Frontal cortex (tissue), 4 donors: Measurements from ENCODE around the gene LRP1B. TPM values are rescaled to one million over a fixed set of nuclear protein-coding genes. Genes with fewer than 3 reads are reported as not detected.
"Not testable (repeated sequence)": the region's sequence is repeated elsewhere in the genome, so short reads cannot be mapped to it uniquely, and the experiment has no call there.

ENCODE experiments used
- DNase-seq, 2 donors: peaks; one replicate each; pipeline ENCODE4 v3.0.0; 2012; ENCODE audit warnings: low spot score in 2 of 2
- FAIRE-seq: peaks from 2 replicates; lab custom pipeline; 2012; peaks lifted over from hg19 to GRCh38; lab: Jason Lieb, UNC
- total RNA-seq: library from RNA; depleted of rRNA; stranded (reverse); fragments of >200 nt; gene quantifications from one replicate; pipeline ENCODE4 v1.2.3, GENCODE V29; 2014
- donor health status: control.
- donor health status: control.
- donor health status: control.

Gene LRP1B
- total RNA-seq, 1 donor from 2014 or later = 84.0 TPM

DNA sequence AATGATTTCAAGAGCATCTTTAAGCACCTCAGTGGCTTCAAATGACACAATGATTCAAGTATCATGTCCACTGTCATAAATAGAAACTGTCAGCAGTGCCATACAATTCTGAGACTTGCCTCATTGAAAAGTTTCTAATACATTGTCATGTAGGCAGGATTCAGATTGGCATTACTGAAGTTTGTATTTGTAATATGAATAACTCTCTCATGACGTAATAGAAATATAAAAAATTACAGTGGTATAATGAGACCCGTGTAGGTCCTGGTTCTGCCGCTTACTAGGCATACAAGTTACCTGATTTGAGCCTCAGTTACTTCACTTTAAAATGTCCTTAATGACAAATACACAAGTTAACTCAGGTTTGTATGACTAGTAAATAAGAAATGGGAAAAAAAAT, 1814.5 kb downstream of the LRP1B start:
- FAIRE-seq = no peak
- no peak for DNase-seq

DNA sequence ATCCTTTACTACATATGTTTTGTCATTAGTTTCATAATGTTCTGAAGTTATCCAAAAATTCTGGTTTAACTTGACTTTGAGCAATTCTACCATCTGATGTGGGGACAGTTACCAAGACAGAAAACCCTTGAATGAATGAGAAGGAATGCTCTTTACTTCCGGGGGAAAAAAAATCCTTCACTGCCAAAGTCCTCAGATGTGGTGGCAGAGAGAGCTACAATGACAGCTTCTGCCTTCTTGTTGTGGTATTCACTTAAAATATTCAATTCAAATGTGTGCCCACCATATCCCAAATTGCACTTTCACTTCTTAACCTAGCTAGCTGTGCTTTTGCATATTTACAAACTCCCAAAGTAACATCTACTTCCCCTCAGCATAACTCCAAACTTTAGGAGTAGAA, 1818.9 kb downstream of the LRP1B start:
- DNase-seq (no peak), FAIRE-seq (no peak)

DNA sequence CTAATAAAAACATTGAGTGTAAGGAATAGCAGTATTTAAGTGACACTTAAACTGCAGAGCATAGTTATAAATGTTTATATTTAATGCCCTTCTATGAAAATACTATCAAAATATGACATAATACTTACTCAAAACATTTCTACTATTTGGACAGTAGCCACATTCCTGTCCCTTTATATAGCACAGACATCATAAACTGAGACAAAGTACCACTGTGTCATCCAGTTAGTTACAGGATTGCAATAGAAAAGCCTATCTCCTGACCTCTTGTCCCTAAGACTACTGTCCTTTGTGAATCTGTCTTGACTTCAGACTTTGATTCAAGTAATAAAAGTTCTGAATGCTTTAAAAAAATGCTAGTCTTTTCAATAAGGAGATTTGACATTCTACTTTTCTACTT, 1822.1 kb downstream of the LRP1B start:
- FAIRE-seq = no peak
- DNase-seq = no peak

DNA sequence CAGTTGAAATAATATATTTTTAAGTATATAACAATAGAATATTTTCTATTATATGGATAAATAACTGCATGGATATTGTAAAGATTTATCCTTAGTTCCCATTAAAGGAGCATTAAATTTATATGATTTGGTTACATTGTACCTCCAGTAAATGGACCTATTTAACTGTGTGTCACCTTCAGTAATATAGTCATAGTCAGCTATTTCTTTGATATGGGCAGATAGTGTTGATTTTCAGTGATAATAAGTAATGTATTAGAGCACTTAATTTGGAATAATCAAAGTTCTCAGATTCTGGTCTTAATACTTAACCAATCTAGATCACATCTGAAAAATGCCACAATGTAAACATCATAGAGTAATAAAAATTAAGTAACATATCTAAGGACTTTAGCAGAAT, 1823.3 kb downstream of the LRP1B start:
- no peak for FAIRE-seq
- no peak for DNase-seq

DNA sequence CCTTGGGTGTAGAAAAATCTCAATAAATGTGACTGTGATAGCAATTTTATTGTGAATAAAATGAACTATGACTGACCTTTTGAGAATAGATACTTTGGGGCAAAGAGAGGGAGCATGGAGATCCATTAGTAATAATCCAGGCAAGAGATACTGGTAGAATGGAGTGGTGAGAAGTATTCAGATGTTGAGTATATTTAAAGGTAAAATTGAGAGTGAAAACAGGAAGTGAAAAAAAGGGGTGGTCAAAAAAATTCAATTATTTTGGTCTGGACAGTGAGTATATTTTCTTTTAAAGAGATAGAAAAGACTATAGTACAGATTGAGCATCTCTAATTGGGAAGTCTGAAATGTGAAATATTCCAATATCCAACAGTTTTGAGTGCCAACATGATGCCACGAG, 1835.0 kb downstream of the LRP1B start:
- FAIRE-seq (no peak), DNase-seq (no peak)

DNA sequence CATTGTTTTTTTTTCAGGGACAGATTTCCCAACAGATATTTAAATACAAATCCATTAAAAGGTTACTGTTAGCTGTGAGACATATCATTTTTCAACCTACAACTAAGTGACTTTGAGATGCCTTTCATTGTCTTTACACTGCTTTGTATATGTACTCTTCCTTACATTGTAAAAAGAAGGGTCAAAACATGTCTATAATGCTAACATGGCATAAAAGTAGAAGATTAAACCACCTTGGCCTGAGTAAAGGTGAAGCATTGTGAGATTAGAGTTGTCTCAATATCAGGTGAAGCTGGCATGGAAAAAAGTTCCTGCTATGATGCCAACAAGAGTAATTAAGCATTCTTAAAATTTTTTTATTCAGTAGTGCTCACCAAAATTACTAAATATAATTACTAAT, 1842.1 kb downstream of the LRP1B start:
- DNase-seq (no peak), FAIRE-seq (no peak)

DNA sequence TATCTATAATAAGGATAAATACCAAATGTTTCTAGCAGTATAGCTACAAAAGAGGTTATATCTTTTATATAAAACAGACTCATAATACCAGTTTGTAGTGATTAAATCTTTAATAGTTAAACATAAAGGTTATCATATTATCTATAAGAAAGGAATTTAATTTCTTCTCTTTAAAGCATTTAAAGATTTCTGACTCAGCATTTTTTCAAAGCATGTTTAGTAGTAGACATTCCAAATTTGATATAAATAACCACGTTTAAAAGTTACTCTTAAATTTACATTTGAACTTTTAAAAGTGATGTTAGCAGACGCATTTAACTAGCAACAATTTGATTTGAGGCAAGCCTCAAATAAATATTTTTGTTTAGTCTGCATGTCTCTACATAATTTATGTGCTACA, 1842.6 kb downstream of the LRP1B start:
- peak; percentile 48 for FAIRE-seq
- DNase-seq = no peak

DNA sequence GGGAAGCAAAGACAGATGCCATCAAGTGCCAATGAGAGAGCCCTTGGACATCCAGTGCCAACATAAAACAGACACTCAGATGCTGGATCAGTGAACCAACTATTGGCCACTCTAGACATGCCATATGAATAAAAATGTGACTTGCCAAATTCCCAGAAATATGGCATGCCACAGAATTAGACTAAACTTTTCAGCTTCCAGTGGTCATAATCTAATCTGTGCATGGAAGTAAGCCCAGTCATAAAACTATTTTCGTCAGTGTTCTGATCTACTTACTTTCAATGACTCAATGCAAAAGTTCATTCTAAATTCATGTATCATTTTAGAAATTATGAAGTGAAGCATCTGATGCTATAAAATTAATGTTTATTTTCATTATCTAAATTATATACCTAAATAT, 1844.4 kb downstream of the LRP1B start:
- DNase-seq (no peak), FAIRE-seq (peak; percentile 86)

DNA sequence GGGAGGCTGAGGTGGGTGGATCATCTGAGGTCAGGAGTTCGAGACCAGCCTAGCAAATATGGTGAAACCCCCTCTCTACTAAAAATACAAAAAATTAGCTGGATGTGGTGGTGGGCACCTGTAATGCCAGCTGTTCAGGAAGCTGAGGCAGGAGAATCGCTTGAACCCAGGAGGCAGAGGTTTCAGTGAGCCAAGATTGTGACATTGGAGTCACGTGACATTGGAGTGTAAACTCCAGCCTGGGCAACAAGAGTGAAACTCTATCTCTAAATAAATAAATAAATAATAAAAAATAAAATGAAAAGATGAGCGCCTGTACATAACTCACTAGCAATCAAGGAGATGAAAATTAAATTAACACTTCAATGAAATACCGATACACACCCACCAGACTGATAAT, 1853.5 kb downstream of the LRP1B start:
- FAIRE-seq, DNase-seq: not testable (repeated sequence)

DNA sequence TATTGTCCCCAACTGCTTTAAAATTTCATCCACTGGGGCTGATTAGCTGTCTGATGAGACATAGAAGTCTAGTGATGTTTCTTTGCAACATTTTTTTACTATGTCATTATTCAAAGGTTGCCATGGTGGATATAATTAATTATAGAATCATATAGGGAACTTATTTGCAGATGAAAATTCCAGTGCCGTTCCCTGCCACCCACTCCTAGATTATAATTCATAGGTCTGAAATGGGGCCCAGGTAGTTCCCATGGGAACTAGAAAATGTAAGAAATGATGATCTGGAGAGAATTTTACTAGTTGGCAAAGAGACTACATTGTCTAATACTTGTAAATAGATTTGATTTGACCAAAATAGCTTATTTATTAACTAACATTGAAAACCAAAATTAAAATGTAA, 1854.2 kb downstream of the LRP1B start:
- DNase-seq (no peak), FAIRE-seq (no peak)

DNA sequence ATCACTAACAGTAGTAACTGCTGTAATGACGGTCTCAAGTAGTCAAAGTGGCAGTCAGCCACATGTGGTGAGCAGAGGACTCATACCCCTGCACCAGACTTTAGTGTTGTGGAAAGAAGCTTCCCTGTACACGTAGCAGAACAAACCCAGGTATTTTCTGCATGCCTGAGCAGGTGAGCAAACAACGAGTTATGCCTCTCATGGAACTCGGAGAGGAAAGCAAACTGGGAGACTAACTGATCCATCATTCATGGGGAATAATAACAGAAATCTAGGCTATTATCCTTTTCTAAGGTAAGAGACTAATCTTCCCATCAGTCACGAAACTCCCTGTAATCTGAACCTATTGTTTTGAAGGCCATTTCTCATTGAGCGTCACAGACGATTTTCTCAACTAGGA, 1855.4 kb downstream of the LRP1B start:
- FAIRE-seq (no peak), DNase-seq (no peak)

DNA sequence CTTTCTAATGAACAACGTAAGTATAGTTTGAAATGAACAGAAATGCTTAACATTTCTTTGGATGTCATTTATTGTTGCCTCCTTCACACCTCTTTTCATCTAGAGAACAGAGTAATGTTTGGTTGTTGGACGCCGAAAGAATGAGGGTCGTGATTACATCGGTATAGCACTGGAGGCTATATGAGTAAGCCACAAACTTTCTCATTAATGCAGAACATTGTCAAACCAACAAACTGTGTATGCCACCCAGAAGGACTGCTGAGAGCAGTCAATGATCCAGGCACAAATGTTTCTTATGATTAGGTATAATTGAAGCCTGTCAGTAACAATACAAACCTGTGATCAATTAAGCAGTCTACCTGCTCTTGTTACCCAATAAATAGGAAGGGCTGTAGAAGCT, 1855.9 kb downstream of the LRP1B start:
- FAIRE-seq = no peak

DNA sequence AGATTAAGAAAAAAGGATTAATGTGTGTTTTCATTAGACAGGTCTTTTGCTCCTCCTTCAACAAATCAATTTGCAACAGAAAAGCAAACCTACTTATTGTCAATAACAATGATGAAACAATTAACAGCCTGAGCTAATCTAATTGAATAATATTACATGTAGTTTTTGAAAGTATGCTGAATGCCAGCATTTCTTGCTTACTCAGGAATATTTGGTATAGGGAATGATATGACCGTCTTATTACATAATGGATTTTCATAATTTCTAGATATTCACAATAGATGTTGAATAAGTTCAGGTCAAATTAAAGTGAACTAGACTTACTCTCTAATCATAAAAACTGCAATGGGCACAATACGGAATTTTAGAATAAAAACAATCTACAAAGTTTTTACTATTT, 1856.9 kb downstream of the LRP1B start:
- FAIRE-seq (no peak), DNase-seq (no peak)

More for the DNA sequence above, 1855.9 kb downstream of the LRP1B start:
- DNase-seq = no peak

DNA sequence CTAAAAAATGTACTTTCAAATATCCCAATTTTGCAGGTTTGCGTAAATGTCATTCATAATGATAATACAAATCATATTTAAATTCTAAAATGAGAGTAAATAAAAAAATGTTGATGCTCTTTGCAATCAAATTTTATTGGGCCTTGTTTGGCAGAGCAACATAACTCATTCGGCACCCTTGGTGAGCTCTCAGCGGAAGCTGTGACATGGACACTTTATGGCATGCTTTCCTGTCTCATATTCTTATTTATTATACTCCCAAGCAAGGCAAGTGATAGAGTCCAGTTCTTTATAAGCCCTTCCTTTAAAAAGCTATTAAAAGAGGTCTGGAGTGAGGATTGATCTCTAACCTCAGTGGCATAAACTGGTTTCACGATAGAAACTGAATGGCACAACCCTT, 1857.4 kb downstream of the LRP1B start:
- FAIRE-seq (no peak), DNase-seq (no peak)

DNA sequence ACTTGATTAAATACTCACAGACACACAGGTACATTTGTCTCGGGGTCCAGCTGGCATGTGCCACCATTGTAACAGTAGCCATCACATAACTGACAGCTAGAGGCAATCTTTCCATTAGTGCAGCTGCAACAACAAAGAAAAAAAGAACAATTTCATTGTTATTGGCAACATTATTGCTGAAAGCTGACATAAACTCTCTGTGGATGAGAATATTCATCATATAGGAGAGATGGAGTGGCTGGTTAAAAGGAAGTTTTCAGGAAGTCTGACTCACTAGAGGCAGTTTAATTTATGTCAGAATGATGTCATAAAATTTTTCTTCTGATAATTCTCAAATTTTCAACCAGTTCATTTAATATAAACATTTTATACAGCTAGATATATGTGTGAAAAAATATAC, 1860.6 kb downstream of the LRP1B start:
- DNase-seq = no peak
- no peak for FAIRE-seq

DNA sequence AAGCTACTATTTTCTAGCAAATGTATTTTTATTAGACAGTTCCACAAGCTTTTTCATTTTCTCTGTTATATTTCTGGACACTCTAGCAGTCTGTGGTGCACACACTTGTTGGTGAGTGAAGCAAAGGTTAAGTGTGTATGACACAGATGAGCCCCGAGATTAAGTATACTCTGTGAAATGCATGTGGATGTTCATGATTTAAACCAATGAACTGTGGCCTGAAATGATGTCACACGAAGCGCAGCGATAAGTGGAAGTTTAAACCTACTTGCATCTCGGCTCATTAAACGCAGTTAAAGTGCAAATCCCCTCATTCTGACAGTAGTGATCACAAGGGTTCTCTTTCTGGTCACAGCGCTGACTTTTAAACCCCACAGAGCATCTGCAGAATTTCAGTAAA, 1861.8 kb downstream of the LRP1B start:
- FAIRE-seq (no peak), DNase-seq (no peak)

DNA sequence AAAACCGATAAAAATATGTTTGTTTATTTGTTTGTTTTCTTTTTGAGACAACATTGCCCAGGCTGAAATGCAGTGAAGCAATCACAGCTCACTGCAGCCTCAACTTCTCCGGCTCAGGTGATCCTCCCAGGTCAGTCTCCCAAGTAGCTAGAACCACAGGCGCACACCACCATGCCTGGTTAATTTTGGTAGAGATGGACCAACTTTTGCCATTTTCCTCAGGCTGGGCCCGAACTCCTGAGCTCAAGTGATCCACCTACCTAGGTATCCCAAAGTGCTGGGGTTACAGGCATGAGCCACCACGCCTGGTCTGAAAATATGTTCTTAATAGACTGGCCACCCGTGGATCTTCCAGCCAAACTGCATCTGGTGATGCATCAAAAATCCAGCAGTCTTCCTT, 1867.9 kb downstream of the LRP1B start:
- no peak for DNase-seq
- FAIRE-seq = no peak

DNA sequence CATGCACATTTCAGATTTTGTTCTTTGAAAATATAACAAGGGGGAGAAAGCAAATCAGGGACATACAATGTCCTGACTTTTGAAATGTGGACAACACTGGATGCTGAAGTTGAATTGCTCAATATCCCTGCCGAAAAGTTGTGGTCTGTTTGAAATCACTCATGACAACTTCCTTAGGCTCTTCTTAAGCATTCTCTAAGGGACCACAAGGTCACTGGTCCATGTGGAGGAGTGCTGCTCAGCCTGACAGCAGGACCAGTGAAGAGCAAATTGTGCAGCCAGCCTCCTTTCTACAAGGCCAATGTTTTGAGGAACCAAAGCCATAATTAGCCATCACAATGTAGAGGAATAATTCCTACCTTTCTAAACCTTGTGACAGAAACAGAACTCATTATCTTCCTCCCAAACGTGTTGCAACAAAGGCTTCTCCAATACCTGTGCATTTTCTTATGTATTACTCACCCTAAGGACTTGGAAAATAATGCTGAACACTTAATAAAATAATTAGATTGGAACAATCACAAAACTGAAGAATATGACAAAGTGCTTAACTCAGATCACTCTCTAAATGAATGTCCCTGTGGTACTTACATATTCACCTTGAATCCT, 1873.0 kb downstream of the LRP1B start:
- DNase-seq = no peak
- FAIRE-seq = no peak

DNA sequence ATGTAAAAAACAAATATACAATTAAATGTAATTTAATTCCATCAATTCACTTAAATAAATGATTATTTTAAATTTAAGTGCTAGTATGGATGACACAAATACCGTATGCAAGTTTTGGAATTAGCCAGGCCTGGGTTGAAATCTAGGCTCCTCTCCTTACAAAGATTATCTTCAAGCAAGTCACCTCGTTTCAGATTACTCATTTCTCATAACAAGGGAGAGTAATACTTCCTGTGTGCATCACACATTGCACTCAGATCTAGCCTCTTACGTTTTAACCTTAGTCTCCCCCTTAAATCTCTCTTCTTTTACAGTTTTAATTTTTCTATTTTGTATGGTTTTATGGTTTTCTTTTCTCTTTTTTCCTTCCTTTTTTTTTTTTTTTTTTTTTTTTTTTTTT, 1874.7 kb downstream of the LRP1B start:
- DNase-seq = no peak
- FAIRE-seq = no peak

DNA sequence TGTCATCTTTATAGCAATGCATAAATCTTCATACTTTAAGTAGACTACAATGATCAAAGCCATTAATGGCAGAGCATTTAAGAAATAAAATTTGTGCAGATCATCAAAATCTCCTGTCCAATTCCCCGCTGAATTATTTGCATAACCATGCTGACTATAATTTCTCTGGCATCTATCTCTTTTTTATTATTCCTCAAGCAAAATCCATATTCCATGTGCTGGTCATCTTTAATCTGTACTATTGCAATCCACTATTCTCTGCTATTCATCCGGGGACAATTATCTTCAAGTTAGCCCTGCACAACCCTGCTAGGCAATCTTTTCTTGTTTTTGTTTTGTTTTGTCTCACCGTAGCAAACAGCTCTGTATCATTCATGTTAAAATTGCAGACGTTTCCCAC, 1881.0 kb downstream of the LRP1B start:
- FAIRE-seq = no peak
- no peak for DNase-seq

DNA sequence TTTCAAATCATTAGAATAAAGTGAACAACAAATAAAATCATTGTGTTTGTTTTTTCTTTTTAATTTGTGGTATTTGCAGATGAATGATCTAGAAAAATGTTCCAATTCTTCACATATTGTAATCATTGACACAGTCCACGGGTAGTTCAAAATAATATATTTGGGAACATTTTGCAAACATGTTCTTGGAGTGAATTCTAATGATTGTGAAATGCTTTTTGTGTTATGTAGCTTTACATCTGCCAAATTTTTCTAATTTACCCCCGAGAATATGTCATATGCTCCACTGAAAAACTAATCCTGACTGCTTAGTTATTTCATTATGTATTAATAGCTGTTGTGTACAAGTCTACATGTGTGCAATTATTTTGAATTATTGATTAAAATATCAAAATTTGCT, 1882.2 kb downstream of the LRP1B start:
- DNase-seq (no peak), FAIRE-seq (peak; percentile 3)

DNA sequence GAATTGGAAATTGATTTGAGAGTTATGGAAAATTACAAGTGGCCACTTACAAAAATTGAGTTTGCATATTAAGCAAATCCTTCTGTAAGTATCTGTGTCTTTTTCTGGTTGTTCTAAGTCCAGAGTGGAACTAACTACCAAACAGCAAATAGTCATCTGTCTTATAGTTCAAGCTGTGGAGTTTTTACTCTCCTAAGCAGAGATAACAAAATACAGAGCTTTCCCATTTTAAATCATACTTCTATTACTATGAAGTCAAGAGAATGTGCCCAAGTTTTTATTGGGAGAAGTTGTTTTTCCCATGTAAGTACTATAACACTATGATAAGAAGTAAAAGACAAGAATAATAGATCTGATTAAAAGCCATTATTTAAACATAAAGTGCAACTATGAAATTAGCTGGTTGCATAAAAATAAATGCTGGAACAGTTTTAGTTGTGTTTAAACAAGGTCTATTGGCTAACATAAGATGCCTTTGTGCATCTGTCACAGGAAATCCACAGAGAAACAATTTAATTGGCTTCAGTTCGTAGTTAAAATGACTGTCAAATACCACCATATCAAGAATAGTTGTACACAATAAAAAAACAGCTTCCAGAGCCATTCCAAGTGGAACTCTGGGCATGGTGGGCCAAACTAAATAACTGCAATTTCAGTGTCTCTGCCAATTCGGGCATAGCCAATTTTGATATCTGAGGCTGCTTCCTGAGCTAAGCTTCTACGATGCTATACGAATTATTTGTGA, 1883.2 kb downstream of the LRP1B start:
- FAIRE-seq (no peak), DNase-seq (no peak)
